Measurements from ENCODE around the gene FAM174C. TPM values are rescaled to one million over a fixed set of nuclear protein-coding genes. Genes with fewer than 3 reads are reported as not detected.

The FAM174C gene
- total RNA-seq, 1 donor from 2014 or later = 64.8 TPM

DNA sequence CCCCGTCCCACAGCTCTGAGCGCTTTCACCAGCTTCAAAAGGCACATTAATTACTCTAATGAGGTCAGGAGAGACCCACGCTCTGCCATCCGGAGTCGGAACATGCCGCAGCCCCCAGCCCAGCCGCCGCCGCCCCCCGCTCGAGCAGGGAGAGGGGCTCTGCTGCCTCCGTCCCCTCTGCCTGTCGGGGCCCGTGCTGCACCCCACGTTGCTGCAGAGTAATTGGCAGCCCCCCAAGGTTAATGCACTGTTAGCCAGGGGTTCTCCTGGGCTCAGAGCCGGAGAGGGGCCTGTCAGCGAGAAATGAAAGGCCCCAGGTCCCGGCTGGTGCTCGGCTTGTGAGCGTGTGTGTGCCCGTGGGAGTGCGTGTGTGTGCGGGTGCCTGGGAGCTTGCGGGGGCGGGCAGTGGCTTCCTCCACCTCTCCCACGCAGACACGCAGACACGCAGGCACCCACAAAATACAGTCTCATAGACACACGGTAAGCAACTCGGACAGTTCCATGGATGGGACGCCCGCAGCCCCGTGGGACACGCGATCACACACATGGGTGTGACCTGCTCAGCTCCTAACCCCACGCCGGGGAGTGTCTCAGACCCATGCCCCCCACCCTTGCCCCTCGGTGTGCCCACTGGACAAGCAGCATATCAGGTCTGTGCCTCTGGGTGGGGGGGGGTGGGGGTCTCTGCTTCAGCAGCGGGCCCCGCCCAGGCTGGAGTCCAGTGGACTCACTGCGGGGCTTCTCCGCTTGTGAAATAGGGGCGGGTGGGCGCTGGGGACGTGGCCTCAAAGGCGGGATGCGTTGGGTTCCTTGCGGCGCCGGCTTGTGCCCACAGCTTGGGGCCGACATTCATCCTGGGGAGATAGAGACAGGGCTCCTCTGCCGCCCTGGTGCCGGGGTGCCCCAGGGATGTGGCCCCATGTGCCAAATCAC lies 5.6 kb downstream of the FAM174C start:
- Histone ChIP-seq H3K9me3 (no peaks in the 10 kb centered on the region), H3K4me1 (peaks cover 17% of the 10 kb centered on the region), H3K4me3 (no peak overlapping the region), H3K27ac (no peak overlapping the region), H3K27me3 (no peaks in the 10 kb centered on the region), H3K36me3 (peaks cover 0 to 19% of the 10 kb centered on the region in 2 donors)
- TF ChIP-seq POLR2A (IDR thresholded peaks at IDR 0.05) (no peak), POLR2AphosphoS5 (IDR thresholded peaks at IDR 0.05; ENCODE audit: insufficient read depth in 1 of 2, low read depth in 1 of 2) (no peak)
- TF ChIP-seq, protein P1, sequence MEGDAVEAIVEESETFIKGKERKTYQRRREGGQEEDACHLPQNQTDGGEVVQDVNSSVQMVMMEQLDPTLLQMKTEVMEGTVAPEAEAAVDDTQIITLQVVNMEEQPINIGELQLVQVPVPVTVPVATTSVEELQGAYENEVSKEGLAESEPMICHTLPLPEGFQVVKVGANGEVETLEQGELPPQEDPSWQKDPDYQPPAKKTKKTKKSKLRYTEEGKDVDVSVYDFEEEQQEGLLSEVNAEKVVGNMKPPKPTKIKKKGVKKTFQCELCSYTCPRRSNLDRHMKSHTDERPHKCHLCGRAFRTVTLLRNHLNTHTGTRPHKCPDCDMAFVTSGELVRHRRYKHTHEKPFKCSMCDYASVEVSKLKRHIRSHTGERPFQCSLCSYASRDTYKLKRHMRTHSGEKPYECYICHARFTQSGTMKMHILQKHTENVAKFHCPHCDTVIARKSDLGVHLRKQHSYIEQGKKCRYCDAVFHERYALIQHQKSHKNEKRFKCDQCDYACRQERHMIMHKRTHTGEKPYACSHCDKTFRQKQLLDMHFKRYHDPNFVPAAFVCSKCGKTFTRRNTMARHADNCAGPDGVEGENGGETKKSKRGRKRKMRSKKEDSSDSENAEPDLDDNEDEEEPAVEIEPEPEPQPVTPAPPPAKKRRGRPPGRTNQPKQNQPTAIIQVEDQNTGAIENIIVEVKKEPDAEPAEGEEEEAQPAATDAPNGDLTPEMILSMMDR (IDR thresholded peaks at IDR 0.05) = no peak
- intact Hi-C loops (cut with DNase I) = no loop called here
- no peak for DNase-seq (ENCODE audit: extremely low spot score in 2 of 2)

DNA sequence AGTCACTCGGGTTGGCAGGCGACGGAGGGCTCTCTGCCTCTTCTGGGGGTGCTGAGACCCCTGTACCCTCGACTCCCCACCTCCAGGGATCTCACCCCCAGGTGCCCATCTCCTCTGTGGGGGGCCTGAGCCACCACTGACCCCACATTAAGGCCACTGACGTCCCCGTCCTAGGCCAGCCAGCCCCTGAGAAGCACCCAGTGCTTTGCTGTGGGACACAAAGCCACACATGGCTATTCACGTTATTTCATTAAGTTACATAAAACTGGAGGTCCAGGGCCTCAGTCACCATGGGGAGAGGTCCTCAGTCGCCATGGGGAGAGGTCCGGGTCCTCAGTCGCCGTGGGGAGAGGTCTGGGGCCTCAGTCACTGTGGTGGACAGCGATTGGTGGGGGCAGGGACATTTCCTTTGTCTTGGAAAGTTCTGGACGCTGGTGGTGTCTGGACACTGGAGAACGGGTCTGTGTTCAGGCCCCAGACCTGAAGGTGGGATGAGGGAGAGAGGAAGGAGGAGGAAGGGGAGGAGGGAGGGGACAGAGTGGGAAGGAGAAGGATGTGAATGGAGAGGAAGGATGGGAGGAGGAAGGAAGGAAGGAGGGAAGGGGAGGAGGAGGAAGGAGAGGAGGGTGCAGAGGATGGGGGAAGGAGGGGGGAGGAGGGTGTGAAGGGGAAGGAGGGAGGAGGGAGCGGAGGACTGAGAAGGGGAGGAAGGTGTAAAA lies 6.4 kb downstream of the FAM174C start:
- Histone ChIP-seq H3K4me3 (no peak overlapping the region), H3K36me3 (peaks cover 0 to 19% of the 10 kb centered on the region in 2 donors), H3K9me3 (no peaks in the 10 kb centered on the region), H3K27me3 (peaks cover 2% of the 10 kb centered on the region), H3K4me1 (peaks cover 13% of the 10 kb centered on the region), H3K27ac (no peak overlapping the region)
- DNase-seq (ENCODE audit: extremely low spot score in 2 of 2) = no peak
- no peak for TF ChIP-seq POLR2AphosphoS5 (IDR thresholded peaks at IDR 0.05; ENCODE audit: insufficient read depth in 1 of 2, low read depth in 1 of 2)
- no peak for TF ChIP-seq POLR2A (IDR thresholded peaks at IDR 0.05)
- TF ChIP-seq, protein P1 (IDR thresholded peaks at IDR 0.05) = no peak
- intact Hi-C loops (cut with DNase I) = no loop called here

DNA sequence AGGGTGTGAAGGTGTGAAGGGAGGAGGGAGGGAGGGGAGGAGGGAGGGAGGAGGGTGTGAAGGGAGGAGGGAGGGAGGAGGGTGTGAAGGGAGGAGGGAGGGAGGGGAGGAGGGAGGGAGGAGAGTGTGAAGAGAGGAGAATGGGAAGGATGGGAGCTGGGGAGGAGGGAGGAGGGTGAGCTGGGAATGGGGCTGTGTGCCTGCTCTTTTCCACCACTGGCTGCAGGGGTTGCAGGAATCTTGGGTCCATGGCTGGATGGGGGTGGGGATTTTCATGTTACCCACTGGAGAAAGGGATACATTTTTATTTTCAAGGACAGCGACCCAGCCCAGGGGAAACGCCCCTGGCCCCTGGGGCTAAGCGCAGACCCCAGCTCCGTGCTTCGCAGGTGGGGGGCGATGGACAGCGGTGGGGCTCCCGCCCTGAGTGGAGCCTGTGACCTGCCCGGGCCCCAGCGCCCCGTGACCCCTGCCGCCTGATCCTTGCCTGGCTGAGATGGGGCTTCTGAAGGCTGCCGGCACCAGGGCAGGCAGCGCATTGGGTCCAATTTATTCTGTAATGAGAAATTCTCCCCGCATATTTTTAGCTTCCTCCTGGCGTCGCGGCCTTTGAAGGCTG lies 7.4 kb downstream of the FAM174C start:
- Histone ChIP-seq H3K4me3 (no peak overlapping the region), H3K27ac (no peak overlapping the region), H3K36me3 (peaks cover 0 to 13% of the 10 kb centered on the region in 2 donors), H3K9me3 (no peaks in the 10 kb centered on the region), H3K4me1 (peaks cover 19% of the 10 kb centered on the region), H3K27me3 (peaks cover 10% of the 10 kb centered on the region)
- intact Hi-C loops (cut with DNase I) = no loop called here
- no peak for DNase-seq (ENCODE audit: extremely low spot score in 2 of 2)
- TF ChIP-seq POLR2AphosphoS5 (IDR thresholded peaks at IDR 0.05; ENCODE audit: insufficient read depth in 1 of 2, low read depth in 1 of 2) (no peak), POLR2A (IDR thresholded peaks at IDR 0.05) (no peak)
- TF ChIP-seq, protein P1 (IDR thresholded peaks at IDR 0.05) = no peak

DNA sequence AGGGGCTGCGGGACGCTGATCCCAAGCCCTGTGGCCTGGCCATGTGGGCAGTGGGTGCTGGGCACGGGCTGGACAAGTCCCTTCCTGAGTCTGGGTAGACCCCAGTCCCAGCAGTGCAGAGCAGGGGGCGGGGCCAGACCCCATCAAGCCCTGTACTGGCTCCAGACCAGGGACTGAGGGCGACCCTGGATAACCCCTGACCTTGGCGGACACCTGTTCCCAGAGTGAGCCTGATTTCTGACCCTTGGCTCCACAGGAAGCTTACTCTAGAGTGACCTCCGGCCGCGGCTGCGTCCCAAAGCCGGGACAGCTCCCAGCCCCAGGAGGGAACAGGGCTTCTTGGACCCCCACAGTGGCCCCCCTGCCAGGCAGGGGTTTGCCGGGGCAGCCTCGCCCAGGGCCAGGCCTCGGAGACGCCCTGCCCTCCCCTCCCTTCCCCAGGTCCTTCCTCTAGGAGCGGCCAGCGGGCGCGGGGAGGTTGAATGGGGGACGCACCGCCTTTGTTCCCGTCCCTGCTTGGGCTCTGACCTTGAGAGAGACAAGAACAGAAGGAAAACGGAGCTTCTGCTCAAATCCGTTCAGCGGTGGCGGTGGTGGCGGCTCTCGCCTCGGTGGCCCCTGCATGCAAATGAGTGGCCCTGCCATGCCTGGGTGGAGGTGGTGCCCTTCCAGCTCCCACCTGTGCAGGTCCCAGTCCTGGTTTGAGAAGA lies 8.0 kb downstream of the FAM174C start:
- peaks cover 10% of the 10 kb centered on the region for H3K27me3 ChIP-seq
- H3K9me3 ChIP-seq = no peaks in the 10 kb centered on the region
- intact Hi-C loops (cut with DNase I) = no loop called here
- peaks cover 0 to 11% of the 10 kb centered on the region in 2 donors for H3K36me3 ChIP-seq
- DNase-seq (ENCODE audit: extremely low spot score in 2 of 2) = no peak
- TF ChIP-seq, protein P1 (IDR thresholded peaks at IDR 0.05) = no peak
- TF ChIP-seq POLR2AphosphoS5 (IDR thresholded peaks at IDR 0.05; ENCODE audit: insufficient read depth in 1 of 2, low read depth in 1 of 2) (no peak), POLR2A (IDR thresholded peaks at IDR 0.05) (no peak)
- H3K4me3 ChIP-seq = no peak overlapping the region
- H3K4me1 ChIP-seq = peaks cover 19% of the 10 kb centered on the region
- H3K27ac ChIP-seq = no peak overlapping the region

Data from vagina (tissue), 2 donors.